Fibroblast of pulmonary artery (primary cell): Measurements from ENCODE around the gene SHANK3.

ENCODE experiments used
- DNase-seq: peaks from one replicate; pipeline ENCODE4 v3.0.0-alpha.2; 2010; ENCODE audit warnings: low read depth
- H3K4me3 ChIP-seq: replicated peaks from 2 replicates; pipeline ENCODE4 v1.5.1; 2011; ENCODE audit warnings: low read depth, mild to moderate bottlenecking, control low read depth, low read length, moderate library complexity
- CTCF ChIP-seq: IDR thresholded peaks from 2 replicates; pipeline ENCODE4 v1.5.1; 2011; ENCODE audit warnings: mild to moderate bottlenecking, control low read depth, low read length, inconsistent platforms; ENCODE audit errors: missing control alignments

The SHANK3 gene

GRCh38 chr22:50705851-50706351, 33.3 kb downstream of the SHANK3 start:
- no peak for DNase-seq
- H3K4me3 ChIP-seq = no peak overlapping the region
- TF ChIP-seq CTCF = no peak

- TF ChIP-seq CTCF = no peak
- DNase-seq = no peak
- H3K4me3 ChIP-seq = no peak overlapping the region
Measured at GRCh38 chr22:50706481-50707125, 34.0 kb downstream of the SHANK3 start.

DNA sequence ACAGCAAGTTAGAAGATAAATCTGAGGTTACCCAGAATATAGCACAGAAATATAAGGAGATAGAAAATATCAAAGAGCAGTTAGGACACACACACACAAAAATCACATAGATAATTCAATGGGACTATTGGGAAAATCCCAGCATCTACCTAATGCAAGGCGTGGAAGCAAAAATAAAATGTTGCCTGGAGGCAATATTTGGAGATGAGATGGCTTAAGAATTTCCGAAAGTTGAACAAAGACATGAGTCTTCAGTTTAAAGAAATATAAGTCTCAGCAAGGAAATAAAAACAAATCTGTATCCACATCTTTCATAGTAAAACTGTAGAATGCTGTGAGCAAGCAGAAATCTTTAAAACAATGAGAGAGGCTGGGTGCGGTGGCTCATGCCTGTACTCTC, 35.9 kb downstream of the SHANK3 start:
- TF ChIP-seq CTCF = no peak
- no peak overlapping the region for H3K4me3 ChIP-seq
- DNase-seq = no peak

DNA sequence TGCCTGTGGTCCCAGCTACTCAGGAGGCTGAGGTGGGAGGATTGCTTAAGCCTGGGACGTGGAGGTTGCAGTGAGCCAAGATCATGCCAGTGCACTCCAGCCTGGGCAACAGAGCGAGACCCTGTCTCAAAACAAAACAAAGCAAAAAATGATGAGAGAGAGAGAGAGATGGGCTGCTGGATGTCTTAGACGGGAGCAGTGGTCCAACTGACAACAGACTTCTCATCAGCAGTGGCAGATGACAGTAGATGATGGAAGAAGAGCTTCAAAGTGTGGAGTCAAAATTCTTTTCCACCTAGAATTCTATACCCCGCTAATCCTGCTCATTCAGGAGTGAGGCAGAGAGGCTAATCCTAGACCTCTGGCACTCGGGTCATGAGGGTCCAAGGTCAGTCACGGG, 36.4 kb downstream of the SHANK3 start:
- no peak for DNase-seq
- H3K4me3 ChIP-seq = no peak overlapping the region
- no peak for TF ChIP-seq CTCF

- no peak overlapping the region for H3K4me3 ChIP-seq
- TF ChIP-seq CTCF = no peak
- no peak for DNase-seq
Measured at GRCh38 chr22:50710221-50710620, 37.6 kb downstream of the SHANK3 start.

DNA sequence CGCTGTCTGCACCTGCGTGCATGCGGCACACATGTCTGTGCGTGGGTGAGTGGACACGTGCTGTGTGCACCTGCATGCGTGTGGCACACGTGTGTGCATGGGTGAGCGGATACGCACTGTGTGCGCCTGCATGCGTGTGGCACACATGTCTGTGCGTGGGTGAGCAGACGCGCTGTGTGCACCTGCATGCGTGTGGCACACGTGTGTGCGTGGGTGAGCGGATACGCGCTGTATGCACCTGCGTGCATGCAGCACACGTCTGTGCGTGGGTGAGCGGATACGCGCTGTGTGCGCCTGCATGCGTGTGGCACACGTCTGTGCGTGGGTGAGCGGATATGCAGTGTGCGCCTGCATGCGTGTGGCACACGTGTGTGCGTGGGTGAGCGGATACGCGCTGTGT, 38.3 kb downstream of the SHANK3 start:
- no peak overlapping the region for H3K4me3 ChIP-seq
- no peak for DNase-seq
- no peak for TF ChIP-seq CTCF
